WTC11 (cell line): ENCODE measurements around the gene NLRP1. TPM values are rescaled to one million over a fixed set of nuclear protein-coding genes. Genes with fewer than 3 reads are reported as not detected.

Experiments used
- ATAC-seq: fragments of 200-7000 bp; cut with Tn5 transposase; 2 replicates; pipeline ENCODE4 v1.10.0; 2021; ENCODE audit warnings: mild to moderate bottlenecking, moderate library complexity
- CTCF ChIA-PET: fragments of 300-600 bp; sonication (Branson Sonifier 250); formaldehyde crosslinking; loops from one replicate; lab custom pipeline; 2021; ENCODE audit warnings: antibody characterized with exemption; lab: Charles Lee
- POLR2A ChIA-PET: fragments of 350-600 bp; sonication (Branson Sonifier 250); formaldehyde crosslinking; loops from one replicate; lab custom pipeline; 2021; ENCODE audit warnings: antibody characterized with exemption; lab: Charles Lee
- DNase-seq: peaks from one replicate; pipeline ENCODE4 v3.0.0; 2021; ENCODE audit warnings: low spot score
- H3K27ac Mint-ChIP-seq: 2 replicates; pipeline ENCODE4 v1.8.0; 2021; ENCODE audit warnings: mixed read lengths
- H3K27me3 Mint-ChIP-seq: 2 replicates; pipeline ENCODE4 v1.8.0; 2021; ENCODE audit warnings: low read depth, mild to moderate bottlenecking, moderate library complexity, mixed read lengths
- H3K36me3 Mint-ChIP-seq: 2 replicates; pipeline ENCODE4 v1.8.0; 2021; ENCODE audit warnings: mixed read lengths
- H3K4me1 Mint-ChIP-seq: 2 replicates; pipeline ENCODE4 v1.8.0; 2022; ENCODE audit warnings: mixed read lengths
- H3K4me3 Mint-ChIP-seq: 2 replicates; pipeline ENCODE4 v1.8.0; 2021; ENCODE audit warnings: mild to moderate bottlenecking, moderate library complexity, mixed read lengths
- H3K9me3 Mint-ChIP-seq: 2 replicates; pipeline ENCODE4 v1.8.0; 2021; ENCODE audit warnings: mixed read lengths
- CBFB ChIP-seq: sonication (generic); formaldehyde crosslinking; IDR thresholded peaks from 2 replicates; pipeline ENCODE4 v1.8.1; 2022; ENCODE audit warnings: mild to moderate bottlenecking, low read depth, missing genetic modification reagents
- CREB1 ChIP-seq: sonication (generic); formaldehyde crosslinking; IDR thresholded peaks from 2 replicates; pipeline ENCODE4 v1.8.0; 2023; ENCODE audit warnings: mild to moderate bottlenecking, missing genetic modification reagents
- CREM ChIP-seq: sonication (generic); formaldehyde crosslinking; IDR thresholded peaks from 2 replicates; pipeline ENCODE4 v1.8.1; 2022; ENCODE audit warnings: mild to moderate bottlenecking, missing genetic modification reagents, moderate library complexity
- ELF4 ChIP-seq: sonication (generic); formaldehyde crosslinking; IDR thresholded peaks from 2 replicates; pipeline ENCODE4 v1.8.1; 2022; ENCODE audit warnings: low read depth, mild to moderate bottlenecking, moderate library complexity, missing genetic modification reagents
- ETV6 ChIP-seq: sonication (generic); formaldehyde crosslinking; IDR thresholded peaks from 2 replicates; pipeline ENCODE4 v1.8.1; 2022; ENCODE audit warnings: mild to moderate bottlenecking, missing genetic modification reagents
- FOXJ3 ChIP-seq: sonication (generic); formaldehyde crosslinking; IDR thresholded peaks from 2 replicates; pipeline ENCODE4 v1.9.0; 2021; ENCODE audit warnings: missing genetic modification reagents, mild to moderate bottlenecking, borderline replicate concordance
- FOXK1 ChIP-seq: sonication (generic); formaldehyde crosslinking; IDR thresholded peaks from 2 replicates; pipeline ENCODE4 v1.8.0; 2022; ENCODE audit warnings: mild to moderate bottlenecking, moderate library complexity, missing genetic modification reagents
- GABPB1 ChIP-seq: sonication (generic); formaldehyde crosslinking; IDR thresholded peaks from 2 replicates; pipeline ENCODE4 v1.8.1; 2023; ENCODE audit warnings: mild to moderate bottlenecking, missing genetic modification reagents
- GTF2I ChIP-seq: fragments of 250-450 bp; sonication (Bioruptor Pico); conservative IDR thresholded peaks from 2 replicates; pipeline ENCODE4 v1.4.0; 2021; ENCODE audit warnings: mild to moderate bottlenecking
- HMGA2 ChIP-seq: fragments of 250-450 bp; sonication (Bioruptor Pico); IDR thresholded peaks from 2 replicates; pipeline ENCODE4 v1.4.0; 2021; ENCODE audit warnings: mild to moderate bottlenecking, moderate library complexity
- KAT7 ChIP-seq: sonication (generic); formaldehyde crosslinking; IDR thresholded peaks from 2 replicates; pipeline ENCODE4 v1.8.1; 2023; ENCODE audit warnings: missing genetic modification reagents, mild to moderate bottlenecking, borderline replicate concordance
- NFATC4 ChIP-seq: fragments of 250-450 bp; sonication (Bioruptor Pico); IDR thresholded peaks from 2 replicates; pipeline ENCODE4 v1.9.0; 2021; ENCODE audit warnings: mild to moderate bottlenecking
- NR2C2 ChIP-seq: sonication (generic); formaldehyde crosslinking; IDR thresholded peaks from 2 replicates; pipeline ENCODE4 v1.8.0; 2022; ENCODE audit warnings: mild to moderate bottlenecking, missing genetic modification reagents
- OVOL2 ChIP-seq: fragments of 250-450 bp; sonication (Bioruptor Pico); IDR thresholded peaks from 2 replicates; pipeline ENCODE4 v1.9.0; 2021; ENCODE audit warnings: mild to moderate bottlenecking, borderline replicate concordance
- RORB ChIP-seq: fragments of 250-450 bp; sonication (Bioruptor Pico); IDR thresholded peaks from 2 replicates; pipeline ENCODE4 v1.9.0; 2021; ENCODE audit warnings: mild to moderate bottlenecking
- TP53 ChIP-seq: sonication (generic); formaldehyde crosslinking; IDR thresholded peaks from 2 replicates; pipeline ENCODE4 v1.8.1; 2023; ENCODE audit warnings: mild to moderate bottlenecking, missing genetic modification reagents
- ZNF121 ChIP-seq: sonication (generic); formaldehyde crosslinking; IDR thresholded peaks from 2 replicates; pipeline ENCODE4 v1.8.0; 2023; ENCODE audit warnings: missing genetic modification reagents
- ZNF138 ChIP-seq: sonication (generic); formaldehyde crosslinking; conservative IDR thresholded peaks from 2 replicates; pipeline ENCODE4 v1.8.1; 2022; ENCODE audit warnings: mild to moderate bottlenecking, moderate library complexity, missing genetic modification reagents
- ZNF263 ChIP-seq: sonication (generic); formaldehyde crosslinking; IDR thresholded peaks from 2 replicates; pipeline ENCODE4 v1.8.1; 2022; ENCODE audit warnings: low read depth, mild to moderate bottlenecking, moderate library complexity, missing genetic modification reagents
- total RNA-seq: library from RNA; stranded (reverse); gene quantifications from 3 replicates; pipeline ENCODE4 v1.2.3, GENCODE V29; 2021
- TF ChIP-seq, protein P1 (sequence below): sonication (generic); formaldehyde crosslinking; IDR thresholded peaks from 2 replicates; pipeline ENCODE4 v1.8.0; 2022; ENCODE audit warnings: mild to moderate bottlenecking, missing genetic modification reagents
- TF ChIP-seq, protein P2 (sequence below): sonication (generic); formaldehyde crosslinking; IDR thresholded peaks from 2 replicates; pipeline ENCODE4 v1.8.1; 2023; ENCODE audit warnings: mild to moderate bottlenecking, missing genetic modification reagents, moderate library complexity
- TF ChIP-seq, protein P3 (sequence below): fragments of 250-450 bp; sonication (Bioruptor Pico); IDR thresholded peaks from 2 replicates; pipeline ENCODE4 v1.9.0; 2021; ENCODE audit warnings: mild to moderate bottlenecking
- TF ChIP-seq, protein P4 (sequence below): fragments of 250-450 bp; sonication (Bioruptor Pico); IDR thresholded peaks from 2 replicates; pipeline ENCODE4 v1.9.0; 2021; ENCODE audit warnings: mild to moderate bottlenecking
- TF ChIP-seq, protein P5 (sequence below): sonication (generic); formaldehyde crosslinking; IDR thresholded peaks from 2 replicates; pipeline ENCODE4 v1.8.1; 2023; ENCODE audit warnings: mild to moderate bottlenecking, missing genetic modification reagents
- TF ChIP-seq, protein P6 (sequence below): fragments of 250-450 bp; sonication (Bioruptor Pico); IDR thresholded peaks from 2 replicates; pipeline ENCODE4 v1.9.0; 2021; ENCODE audit warnings: moderate library complexity, mild to moderate bottlenecking, inconsistent platforms, borderline replicate concordance

Gene NLRP1
- total RNA-seq, 1 experiment from 2014 or later, result 17.6 TPM

DNA sequence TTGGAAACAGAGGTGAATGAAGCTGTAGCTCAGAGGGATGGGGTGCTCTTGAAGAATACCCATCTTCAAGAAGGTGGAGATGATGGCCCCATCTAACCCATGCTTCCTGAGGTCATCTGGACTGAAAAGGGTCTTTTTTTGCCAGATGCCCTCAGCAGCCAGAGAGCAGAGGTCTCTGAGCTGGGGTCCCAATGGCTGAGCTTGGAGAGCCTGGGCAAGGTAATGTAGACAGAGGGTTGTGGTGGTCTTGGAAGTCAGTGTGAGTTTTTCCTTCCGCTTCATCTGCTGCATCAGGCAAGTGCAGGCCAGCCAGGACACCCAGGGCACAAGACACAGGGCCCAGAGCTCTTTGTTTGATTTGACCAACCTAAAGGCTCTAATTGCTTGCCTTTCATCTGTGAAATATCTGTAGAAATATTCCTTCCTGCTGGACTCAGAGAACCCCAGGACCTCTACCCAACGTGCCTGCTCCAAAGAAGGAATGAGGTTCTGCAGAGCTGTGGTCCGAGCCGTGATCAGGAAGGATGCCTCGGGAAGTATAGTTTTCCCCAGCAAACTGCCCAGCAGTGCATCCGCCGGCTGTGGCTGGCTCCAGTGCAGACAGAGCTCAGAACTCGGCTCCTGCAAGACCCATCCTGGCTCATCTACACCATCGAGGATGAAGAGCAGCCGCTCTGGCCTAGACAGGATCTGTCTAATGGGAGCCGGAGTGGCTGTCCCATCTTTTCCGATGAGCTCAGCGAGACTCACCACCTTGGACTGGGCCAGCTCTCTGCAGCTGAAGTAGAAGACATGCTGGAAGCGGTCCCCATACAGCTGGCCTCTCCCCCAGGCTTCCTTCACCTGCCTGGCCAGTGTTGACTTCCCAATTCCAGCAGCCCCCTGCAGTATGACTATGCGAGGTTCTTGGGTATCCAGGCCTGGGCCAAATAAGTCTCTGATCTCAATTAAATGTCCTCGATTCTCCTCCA, 25.2 kb downstream of the NLRP1 start:
- Mint-ChIP-seq H3K4me1 (no peaks in the 10 kb centered on the region), H3K27ac (no peak overlapping the region), H3K27me3 (peaks cover 3% of the 10 kb centered on the region; the same call in 1 of the 2 replicates)
- ChIA-PET CTCF (no interaction called here), POLR2A (no interaction called here)
- TF ChIP-seq, protein P1, sequence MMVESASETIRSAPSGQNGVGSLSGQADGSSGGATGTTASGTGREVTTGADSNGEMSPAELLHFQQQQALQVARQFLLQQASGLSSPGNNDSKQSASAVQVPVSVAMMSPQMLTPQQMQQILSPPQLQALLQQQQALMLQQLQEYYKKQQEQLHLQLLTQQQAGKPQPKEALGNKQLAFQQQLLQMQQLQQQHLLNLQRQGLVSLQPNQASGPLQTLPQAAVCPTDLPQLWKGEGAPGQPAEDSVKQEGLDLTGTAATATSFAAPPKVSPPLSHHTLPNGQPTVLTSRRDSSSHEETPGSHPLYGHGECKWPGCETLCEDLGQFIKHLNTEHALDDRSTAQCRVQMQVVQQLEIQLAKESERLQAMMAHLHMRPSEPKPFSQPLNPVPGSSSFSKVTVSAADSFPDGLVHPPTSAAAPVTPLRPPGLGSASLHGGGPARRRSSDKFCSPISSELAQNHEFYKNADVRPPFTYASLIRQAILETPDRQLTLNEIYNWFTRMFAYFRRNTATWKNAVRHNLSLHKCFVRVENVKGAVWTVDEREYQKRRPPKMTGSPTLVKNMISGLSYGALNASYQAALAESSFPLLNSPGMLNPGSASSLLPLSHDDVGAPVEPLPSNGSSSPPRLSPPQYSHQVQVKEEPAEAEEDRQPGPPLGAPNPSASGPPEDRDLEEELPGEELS (CRISPR knock-in tag), result no peak
- TF ChIP-seq, protein P2, sequence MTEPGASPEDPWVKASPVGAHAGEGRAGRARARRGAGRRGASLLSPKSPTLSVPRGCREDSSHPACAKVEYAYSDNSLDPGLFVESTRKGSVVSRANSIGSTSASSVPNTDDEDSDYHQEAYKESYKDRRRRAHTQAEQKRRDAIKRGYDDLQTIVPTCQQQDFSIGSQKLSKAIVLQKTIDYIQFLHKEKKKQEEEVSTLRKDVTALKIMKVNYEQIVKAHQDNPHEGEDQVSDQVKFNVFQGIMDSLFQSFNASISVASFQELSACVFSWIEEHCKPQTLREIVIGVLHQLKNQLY (CRISPR knock-in tag), result no peak
- no peak for TF ChIP-seq FOXJ3 (CRISPR knock-in tag)
- TF ChIP-seq, protein P3, sequence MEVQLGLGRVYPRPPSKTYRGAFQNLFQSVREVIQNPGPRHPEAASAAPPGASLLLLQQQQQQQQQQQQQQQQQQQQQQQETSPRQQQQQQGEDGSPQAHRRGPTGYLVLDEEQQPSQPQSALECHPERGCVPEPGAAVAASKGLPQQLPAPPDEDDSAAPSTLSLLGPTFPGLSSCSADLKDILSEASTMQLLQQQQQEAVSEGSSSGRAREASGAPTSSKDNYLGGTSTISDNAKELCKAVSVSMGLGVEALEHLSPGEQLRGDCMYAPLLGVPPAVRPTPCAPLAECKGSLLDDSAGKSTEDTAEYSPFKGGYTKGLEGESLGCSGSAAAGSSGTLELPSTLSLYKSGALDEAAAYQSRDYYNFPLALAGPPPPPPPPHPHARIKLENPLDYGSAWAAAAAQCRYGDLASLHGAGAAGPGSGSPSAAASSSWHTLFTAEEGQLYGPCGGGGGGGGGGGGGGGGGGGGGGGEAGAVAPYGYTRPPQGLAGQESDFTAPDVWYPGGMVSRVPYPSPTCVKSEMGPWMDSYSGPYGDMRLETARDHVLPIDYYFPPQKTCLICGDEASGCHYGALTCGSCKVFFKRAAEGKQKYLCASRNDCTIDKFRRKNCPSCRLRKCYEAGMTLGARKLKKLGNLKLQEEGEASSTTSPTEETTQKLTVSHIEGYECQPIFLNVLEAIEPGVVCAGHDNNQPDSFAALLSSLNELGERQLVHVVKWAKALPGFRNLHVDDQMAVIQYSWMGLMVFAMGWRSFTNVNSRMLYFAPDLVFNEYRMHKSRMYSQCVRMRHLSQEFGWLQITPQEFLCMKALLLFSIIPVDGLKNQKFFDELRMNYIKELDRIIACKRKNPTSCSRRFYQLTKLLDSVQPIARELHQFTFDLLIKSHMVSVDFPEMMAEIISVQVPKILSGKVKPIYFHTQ (CRISPR knock-in tag), result no peak
- TF ChIP-seq ZNF138 (CRISPR knock-in tag), result no peak
- TF ChIP-seq CBFB (CRISPR knock-in tag), result no peak
- TF ChIP-seq, protein P4, sequence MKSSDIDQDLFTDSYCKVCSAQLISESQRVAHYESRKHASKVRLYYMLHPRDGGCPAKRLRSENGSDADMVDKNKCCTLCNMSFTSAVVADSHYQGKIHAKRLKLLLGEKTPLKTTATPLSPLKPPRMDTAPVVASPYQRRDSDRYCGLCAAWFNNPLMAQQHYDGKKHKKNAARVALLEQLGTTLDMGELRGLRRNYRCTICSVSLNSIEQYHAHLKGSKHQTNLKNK (CRISPR knock-in tag), result no peak
- no peak for TF ChIP-seq CREM
- TF ChIP-seq, protein P5, sequence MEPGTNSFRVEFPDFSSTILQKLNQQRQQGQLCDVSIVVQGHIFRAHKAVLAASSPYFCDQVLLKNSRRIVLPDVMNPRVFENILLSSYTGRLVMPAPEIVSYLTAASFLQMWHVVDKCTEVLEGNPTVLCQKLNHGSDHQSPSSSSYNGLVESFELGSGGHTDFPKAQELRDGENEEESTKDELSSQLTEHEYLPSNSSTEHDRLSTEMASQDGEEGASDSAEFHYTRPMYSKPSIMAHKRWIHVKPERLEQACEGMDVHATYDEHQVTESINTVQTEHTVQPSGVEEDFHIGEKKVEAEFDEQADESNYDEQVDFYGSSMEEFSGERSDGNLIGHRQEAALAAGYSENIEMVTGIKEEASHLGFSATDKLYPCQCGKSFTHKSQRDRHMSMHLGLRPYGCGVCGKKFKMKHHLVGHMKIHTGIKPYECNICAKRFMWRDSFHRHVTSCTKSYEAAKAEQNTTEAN, result no peak
- TF ChIP-seq ZNF263 (CRISPR knock-in tag), result no peak
- TF ChIP-seq, all 79 proteins: peak for 0
- Mint-ChIP-seq H3K9me3 (no peaks in the 10 kb centered on the region), H3K36me3 (no peaks in the 10 kb centered on the region), H3K4me3 (no peak overlapping the region)
- ATAC-seq (no peak), DNase-seq (no peak)

DNA sequence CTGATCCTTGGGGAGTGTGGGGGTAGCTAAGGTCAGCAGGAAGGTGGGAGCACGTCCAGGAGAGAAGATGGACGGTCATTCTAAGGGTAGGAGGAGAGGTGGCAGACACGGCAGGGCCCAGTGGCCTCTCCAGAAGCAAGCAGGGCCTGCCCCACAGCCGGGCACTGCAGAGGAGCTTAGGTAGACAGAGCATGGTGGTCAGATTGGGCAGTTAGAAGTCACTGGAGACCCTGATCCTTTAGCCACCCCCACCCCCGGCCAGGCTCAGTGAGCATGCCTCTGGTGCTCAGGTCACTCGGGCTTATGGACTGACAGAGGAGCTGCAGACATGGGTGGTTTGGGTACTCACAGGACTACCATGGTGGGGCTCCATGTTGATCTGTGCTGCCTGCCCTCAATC, 26.3 kb downstream of the NLRP1 start:
- Mint-ChIP-seq H3K4me1 (no peaks in the 10 kb centered on the region), H3K27ac (no peak overlapping the region), H3K36me3 (no peaks in the 10 kb centered on the region), H3K4me3 (no peak overlapping the region), H3K9me3 (no peaks in the 10 kb centered on the region), H3K27me3 (peaks cover 3% of the 10 kb centered on the region; the same call in 1 of the 2 replicates)
- ChIA-PET POLR2A (no interaction called here), CTCF (no interaction called here)
- ATAC-seq (no peak), DNase-seq (no peak)
- TF ChIP-seq GABPB1 (CRISPR knock-in tag) (no peak), HMGA2 (no peak), GTF2I (no peak), OVOL2 (no peak), NR2C2 (CRISPR knock-in tag) (no peak), ZNF121 (CRISPR knock-in tag) (no peak), KAT7 (CRISPR knock-in tag) (no peak), RORB (CRISPR knock-in tag) (no peak), ZNF138 (CRISPR knock-in tag) (no peak), CREB1 (no peak), NFATC4 (CRISPR knock-in tag) (no peak), ETV6 (CRISPR knock-in tag) (no peak), ELF4 (no peak), CREM (no peak), FOXK1 (no peak), TP53 (CRISPR knock-in tag) (no peak)
- TF ChIP-seq, protein P6, sequence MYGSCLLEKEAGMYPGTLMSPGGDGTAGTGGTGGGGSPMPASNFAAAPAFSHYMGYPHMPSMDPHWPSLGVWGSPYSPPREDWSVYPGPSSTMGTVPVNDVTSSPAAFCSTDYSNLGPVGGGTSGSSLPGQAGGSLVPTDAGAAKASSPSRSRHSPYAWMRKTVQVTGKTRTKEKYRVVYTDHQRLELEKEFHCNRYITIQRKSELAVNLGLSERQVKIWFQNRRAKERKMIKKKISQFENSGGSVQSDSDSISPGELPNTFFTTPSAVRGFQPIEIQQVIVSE (CRISPR knock-in tag), result no peak
